ENCODE measurements around the gene FGF14. TPM values are rescaled to one million over a fixed set of nuclear protein-coding genes. Genes with fewer than 3 reads are reported as not detected.

FGF14 gene
- total RNA-seq, 2 donors from 2014 or later: 0.70 to 0.92 TPM

DNA sequence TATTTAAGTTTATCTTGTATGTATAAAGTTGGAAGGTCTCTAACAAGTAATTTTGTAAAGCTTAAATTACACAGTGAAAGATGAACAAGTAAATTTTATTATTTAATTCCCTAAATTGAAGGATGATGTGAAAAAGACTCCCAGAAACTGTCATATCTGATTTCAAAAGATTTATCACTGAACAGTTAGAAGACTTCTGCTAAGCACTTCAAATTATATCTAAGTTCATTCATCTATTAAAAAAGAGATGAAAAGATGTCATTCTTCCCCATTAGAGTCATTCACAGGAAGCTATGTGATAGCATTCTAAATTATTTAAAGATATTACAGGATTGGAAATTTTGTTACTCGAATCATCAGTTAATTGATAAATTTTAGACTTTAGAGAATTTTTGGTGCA, 590.0 kb downstream of the FGF14 start:
- no peak for ATAC-seq
- no peak for DNase-seq
- intact Hi-C loops (cut with DNase I, micrococcal nuclease): no loop called here

DNA sequence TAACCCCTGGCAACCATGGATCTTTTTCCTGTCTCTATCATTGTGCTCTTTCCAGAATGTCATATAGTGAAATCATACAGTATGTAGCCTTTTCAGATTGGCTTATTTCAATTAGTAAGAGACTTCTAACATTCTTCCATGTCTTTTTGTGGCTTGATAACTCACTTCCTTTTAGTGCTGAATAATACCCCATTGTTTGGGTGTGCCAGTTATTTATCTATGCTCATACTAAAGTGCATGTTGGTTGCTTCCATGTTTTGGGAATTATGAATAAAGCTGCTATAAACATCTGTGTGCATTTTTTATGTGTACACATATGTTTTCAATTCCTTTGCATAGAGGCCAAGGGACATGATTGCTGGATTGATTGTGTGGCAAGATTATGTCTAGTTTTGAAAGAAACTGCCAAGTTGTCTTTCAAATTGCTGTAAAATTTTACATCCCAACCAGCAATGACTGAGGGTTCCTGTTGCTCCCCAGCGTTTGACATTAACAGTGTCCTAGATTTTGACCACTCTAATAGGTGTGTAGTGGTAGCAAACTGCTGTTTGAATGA, 590.5 kb downstream of the FGF14 start:
- no peak for ATAC-seq
- DNase-seq: no peak
- intact Hi-C loops (cut with DNase I, micrococcal nuclease): no loop called here

DNA sequence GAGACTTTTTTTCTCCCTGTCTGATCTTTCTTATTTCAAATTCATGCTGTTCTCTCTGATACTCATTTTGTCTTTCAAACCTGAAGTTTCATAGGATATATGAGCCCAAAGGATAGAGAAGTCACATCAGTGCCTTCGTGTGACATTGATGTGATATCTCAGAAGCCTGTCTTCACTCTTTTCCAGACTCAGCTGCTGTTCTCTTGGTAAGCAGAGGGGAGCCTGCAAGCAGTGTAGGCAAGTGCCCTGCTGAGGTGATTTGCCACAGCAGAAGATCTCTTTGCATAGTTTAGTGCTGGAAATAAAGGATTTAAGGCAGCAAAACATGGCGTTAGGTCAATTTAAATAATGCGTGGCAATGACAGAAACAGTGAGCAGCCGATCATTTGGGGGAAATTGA, 602.7 kb downstream of the FGF14 start:
- ATAC-seq: no peak
- intact Hi-C loops (cut with DNase I, micrococcal nuclease): no loop called here
- no peak for DNase-seq

DNA sequence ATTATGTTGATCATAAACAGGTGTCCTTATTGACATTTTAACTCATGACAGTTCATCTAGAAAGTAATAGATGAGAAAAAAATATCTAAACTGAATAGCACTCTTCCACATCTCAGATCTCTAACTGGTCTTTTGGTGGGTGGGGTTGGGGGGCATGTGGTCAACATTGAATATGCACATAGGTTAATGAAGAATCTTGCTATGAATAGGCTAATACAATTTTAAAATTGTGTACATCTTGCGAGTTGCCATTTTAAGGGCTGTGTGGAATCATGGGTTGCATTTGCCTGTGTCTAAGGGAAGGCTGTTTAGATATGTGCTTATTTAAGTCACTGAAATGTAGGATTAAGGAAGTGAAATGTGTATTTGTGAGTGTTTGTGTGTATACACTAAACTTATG, 603.4 kb downstream of the FGF14 start:
- intact Hi-C loops (cut with DNase I, micrococcal nuclease): no loop called here
- DNase-seq (no peak), ATAC-seq (no peak)

GRCh38 chr13:101795460-101795859, 606.4 kb downstream of the FGF14 start:
- intact Hi-C loops (cut with DNase I, micrococcal nuclease): no loop called here
- DNase-seq (no peak), ATAC-seq (no peak)

DNA sequence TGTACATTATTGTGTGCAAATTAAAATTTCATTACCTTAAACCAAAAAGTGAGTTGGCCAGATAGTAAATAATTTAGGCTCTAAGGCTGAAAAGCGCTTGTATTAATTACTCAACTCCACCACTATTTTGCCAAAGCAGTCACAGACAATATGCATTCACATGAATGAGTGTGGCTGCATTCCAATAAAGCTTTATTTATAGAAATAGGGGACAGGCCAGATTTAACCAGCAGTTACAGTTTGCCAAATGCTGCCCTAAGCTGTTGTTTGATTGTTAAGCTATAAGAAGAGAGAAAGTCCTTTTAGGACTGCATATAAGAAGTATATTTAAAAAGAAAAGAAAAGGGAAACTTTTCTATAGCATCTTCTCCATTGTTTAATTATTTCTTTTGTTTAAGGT, 606.8 kb downstream of the FGF14 start:
- DNase-seq (no peak), ATAC-seq (no peak)
- intact Hi-C loops (cut with DNase I, micrococcal nuclease): no loop called here

DNA sequence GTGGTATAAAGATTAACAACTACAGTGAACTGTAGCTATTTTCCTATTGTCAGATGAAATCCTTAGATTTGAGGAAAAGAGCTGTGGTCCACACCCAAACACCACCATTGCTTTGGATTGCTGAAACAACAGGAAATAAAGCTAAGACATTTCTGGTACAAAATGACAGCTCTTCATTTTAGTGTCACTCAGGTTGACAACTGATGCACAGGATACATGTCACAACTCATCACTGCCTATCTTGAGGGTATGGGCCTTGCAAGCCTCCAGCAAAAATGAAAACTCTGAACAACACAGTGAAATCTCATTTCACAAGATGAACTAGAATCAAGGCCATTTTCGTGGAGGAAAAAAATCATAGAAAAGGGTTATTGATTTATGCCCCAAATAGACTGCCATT, 609.7 kb downstream of the FGF14 start:
- DNase-seq: no peak
- ATAC-seq: no peak
- intact Hi-C loops (cut with DNase I, micrococcal nuclease): no loop called here

DNA sequence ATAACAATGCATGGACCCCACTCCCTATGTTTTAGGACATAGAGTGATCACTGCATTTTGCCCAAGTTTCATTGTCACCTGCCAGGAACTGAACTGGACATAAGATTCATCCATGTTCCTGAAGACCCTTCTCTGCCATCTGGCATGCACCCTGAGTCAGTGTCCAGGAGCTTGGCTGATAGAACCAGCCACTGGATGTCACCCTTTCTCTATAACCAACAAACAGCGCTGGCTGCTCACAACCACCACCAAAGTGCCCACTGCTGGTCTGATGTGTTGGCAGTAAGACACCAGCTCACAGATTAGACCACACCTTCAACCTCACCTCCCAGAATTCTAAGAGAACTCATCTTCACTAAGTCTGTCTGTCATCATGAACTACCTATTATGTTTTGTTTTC, 616.0 kb downstream of the FGF14 start:
- no peak for ATAC-seq
- DNase-seq: no peak
- intact Hi-C loops (cut with DNase I, micrococcal nuclease): no loop called here

GRCh38 chr13:101784313-101784712, 617.5 kb downstream of the FGF14 start:
- no peak for DNase-seq
- intact Hi-C loops (cut with DNase I, micrococcal nuclease): no loop called here
- no peak for ATAC-seq

DNA sequence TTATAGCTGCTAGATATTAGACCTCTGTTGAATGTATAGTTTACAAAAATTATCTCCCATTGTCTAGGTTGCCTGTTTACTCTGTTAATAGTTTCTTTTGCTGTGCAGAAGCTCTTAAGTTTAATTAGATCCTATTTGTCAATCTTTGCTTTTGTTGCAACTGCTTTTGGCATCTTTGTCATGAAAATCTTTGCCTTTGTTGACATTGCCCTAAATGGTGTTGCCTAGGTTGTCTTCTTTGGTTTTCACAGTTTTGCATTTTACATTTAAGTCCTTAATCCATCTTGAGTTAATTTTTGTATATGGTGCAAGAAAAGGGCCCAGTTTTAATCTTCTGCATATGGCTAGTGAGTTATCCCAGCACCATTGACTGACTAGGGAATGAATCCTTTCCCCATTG, 618.3 kb downstream of the FGF14 start:
- intact Hi-C loops (cut with DNase I, micrococcal nuclease): no loop called here

GRCh38 chr13:101780211-101780610, 621.6 kb downstream of the FGF14 start:
- ATAC-seq (no peak), DNase-seq (no peak)
- intact Hi-C loops (cut with DNase I, micrococcal nuclease): no loop called here

More for the DNA sequence above, 618.3 kb downstream of the FGF14 start:
- no peak for ATAC-seq
- DNase-seq: no peak

DNA sequence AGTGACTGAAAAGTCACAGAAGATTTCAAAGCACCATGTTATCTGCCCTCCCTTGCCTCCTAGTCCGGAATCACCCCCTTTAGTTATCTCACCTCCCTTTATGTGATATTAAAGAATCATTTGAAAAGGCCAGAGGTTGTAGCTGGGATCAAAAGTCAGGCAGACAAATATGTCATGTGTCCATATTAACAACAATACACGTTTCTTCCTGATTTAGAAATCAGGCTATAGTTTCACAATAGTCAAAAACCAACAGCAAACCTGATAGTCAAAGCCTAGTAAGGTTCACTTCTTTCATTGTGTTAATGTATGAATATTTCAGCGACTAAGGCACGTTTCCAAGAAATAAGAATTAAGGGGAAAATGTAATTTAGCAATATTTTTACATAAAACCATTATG, 622.7 kb downstream of the FGF14 start:
- no peak for DNase-seq
- ATAC-seq: no peak
- intact Hi-C loops (cut with DNase I, micrococcal nuclease): no loop called here

- DNase-seq (no peak), ATAC-seq (no peak)
- intact Hi-C loops (cut with DNase I, micrococcal nuclease): no loop called here
These were observed 626.6 kb downstream of the FGF14 start for GRCh38 chr13:101775267-101775666.

DNA sequence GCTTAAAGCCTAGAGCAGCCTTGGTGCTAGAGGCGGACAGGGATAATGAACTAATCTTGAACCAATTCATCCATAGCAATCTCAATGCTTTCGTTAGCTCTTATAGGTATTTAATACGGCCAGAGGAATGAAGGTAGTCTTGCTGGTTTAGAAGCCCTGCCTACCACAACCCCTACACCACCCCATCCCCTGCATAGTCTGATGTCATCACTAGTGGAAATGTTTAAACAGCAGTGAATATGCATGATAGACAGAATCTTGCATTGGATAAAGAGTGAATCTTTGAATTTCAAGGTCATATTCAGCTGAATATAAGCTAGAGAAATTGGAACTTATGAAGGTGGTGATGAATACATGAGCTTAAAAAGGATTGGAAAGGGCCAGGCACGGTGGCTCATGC, 627.5 kb downstream of the FGF14 start:
- DNase-seq (no peak), ATAC-seq (no peak)
- intact Hi-C loops (cut with DNase I, micrococcal nuclease): no loop called here

GRCh38 chr13:101773062-101773461, 628.8 kb downstream of the FGF14 start:
- DNase-seq: no peak
- intact Hi-C loops (cut with DNase I, micrococcal nuclease): no loop called here
- ATAC-seq: no peak

- intact Hi-C loops (cut with DNase I, micrococcal nuclease): no loop called here
- ATAC-seq (no peak), DNase-seq (no peak)
These were observed 634.7 kb downstream of the FGF14 start for GRCh38 chr13:101767131-101767530.

DNA sequence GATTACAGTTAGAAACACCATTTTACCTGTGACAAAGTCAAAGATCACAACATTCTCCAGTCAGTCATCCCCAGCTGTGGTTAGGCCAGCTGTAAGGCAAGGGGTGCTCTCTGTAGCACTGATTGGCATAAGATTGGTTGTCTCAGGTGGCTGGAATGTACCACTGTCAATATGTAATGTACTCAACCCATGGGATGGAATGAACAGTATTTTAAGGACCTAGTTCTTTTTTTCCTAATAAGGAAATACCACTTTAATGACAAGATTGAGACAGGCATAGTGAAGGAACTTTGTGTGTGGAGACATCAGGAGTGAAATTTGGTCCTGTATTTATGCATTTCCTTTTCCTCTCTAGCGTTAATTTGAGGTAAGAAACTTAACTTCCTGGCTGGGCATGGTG, 638.7 kb downstream of the FGF14 start:
- intact Hi-C loops (cut with DNase I, micrococcal nuclease): no loop called here
- DNase-seq (no peak), ATAC-seq (no peak)

DNA sequence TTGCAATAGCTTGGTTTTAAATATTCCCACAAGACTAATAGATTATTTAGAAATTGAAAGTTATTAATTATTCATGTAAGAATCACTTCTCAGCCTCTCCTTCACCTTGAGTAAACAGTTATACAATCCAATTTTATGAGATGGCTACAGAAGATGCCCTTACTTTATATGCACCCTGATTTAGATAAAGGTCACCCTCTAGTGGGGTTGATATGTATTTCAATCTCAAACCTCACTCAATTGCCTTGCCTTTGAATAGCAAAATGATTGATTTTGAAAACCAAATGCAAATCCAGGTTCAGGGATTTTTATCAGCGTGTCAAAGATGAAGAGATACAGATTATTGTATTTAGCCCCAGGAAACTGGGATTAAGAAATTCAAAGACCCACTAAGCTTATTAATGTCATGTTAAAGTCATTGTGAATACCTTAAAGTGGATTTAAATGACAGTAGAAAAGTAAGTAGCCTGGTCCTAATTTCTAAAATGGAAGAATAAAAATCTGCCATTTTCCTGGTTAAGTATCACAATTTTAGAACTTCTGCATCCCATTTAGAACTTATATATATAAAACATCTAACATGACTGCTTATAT, 644.3 kb downstream of the FGF14 start:
- ATAC-seq (peak; percentile 89), DNase-seq (no peak)
- intact Hi-C loops (cut with DNase I, micrococcal nuclease): loop anchor here in 1 of 2 donors (10.0 kb wide), 1 partner anchor 243 kb away; no protein-coding TSS in a partner anchor

GRCh38 chr13:101755228-101755887, 646.5 kb downstream of the FGF14 start:
- intact Hi-C loops (cut with DNase I, micrococcal nuclease): loop anchor here in 1 of 2 donors (10.0 kb wide), 1 partner anchor 241 kb away; no protein-coding TSS in a partner anchor
- no peak for ATAC-seq
- DNase-seq: no peak

GRCh38 chr13:101752432-101752831, 649.4 kb downstream of the FGF14 start:
- no peak for DNase-seq
- no peak for ATAC-seq
- intact Hi-C loops (cut with DNase I, micrococcal nuclease): loop anchor here in 1 of 2 donors (10.0 kb wide), 1 partner anchor 238 kb away; no protein-coding TSS in a partner anchor

Measured in left colon (tissue), 2 donors.